K562 (cell line): ENCODE measurements around the gene SCG2. TPM values are rescaled to one million over a fixed set of nuclear protein-coding genes. Genes with fewer than 3 reads are reported as not detected.
A peak's percentile ranks its signal among the peaks of the same experiment; 100 is the strongest.

Experiments
- CREM ChIP-seq: IDR thresholded peaks from 2 replicates; pipeline ENCODE4 v1.6.1; 2014; ENCODE audit warnings: antibody characterized with exemption, low read depth
- MEF2A ChIP-seq: IDR thresholded peaks from 2 replicates; pipeline ENCODE4 v1.6.1; 2011; ENCODE audit warnings: low read depth, mild to moderate bottlenecking, low read length, moderate library complexity; ENCODE audit not compliant: control insufficient read depth
- NFE2L1 ChIP-seq: fragments of 450-650 bp; IDR thresholded peaks from 2 replicates; pipeline ENCODE4 v1.6.1; 2016; ENCODE audit warnings: missing genetic modification characterization, low read depth, mild to moderate bottlenecking, missing compliant biosample characterization, moderate library complexity, borderline replicate concordance
- PREB ChIP-seq: sonication (generic); formaldehyde crosslinking; IDR thresholded peaks from 2 replicates; pipeline ENCODE4 v1.8.1; 2023; ENCODE audit warnings: mild to moderate bottlenecking, missing genetic modification reagents
- RAD51 ChIP-seq: fragments of 450-650 bp; IDR thresholded peaks from 2 replicates; pipeline ENCODE4 v1.7.1; 2016; ENCODE audit warnings: low read depth, mild to moderate bottlenecking, borderline replicate concordance
- ZEB2 ChIP-seq: fragments of 450-650 bp; IDR thresholded peaks from 2 replicates; pipeline ENCODE4 v1.6.1; 2016
- polyA plus RNA-seq, 8 experiments: library from polyadenylated mRNA; depleted of rRNA in 4 of 8; stranded (reverse) in 5 of 8; unstranded in 3 of 8; fragments of >200 nt; fragmentation: Nextera tagmentation in 2 of 8; fragmentation: Illumina TruSeq in 1 of 8; extraction: Ambion mirVana in 2 of 8; extraction: Trizol in 1 of 8; gene quantifications; 2 replicates each; pipeline versions ENCODE4 v1.2.1 to v1.2.3, GENCODE V29; 2011 to 2014; ENCODE audit warnings: inconsistent platforms in 1 of 8, missing spikeins in 1 of 8
- total RNA-seq, 7 experiments: library from RNA; depleted of rRNA in 6 of 7; stranded (reverse); fragments of >200 nt in 6 of 7; fragmentation: Illumina TruSeq in 2 of 7; extraction: Trizol in 2 of 7; gene quantifications; 2 replicates each; pipeline versions ENCODE4 v1.2.1 to v1.2.3, GENCODE V29; 2011 to 2021; ENCODE audit warnings: low replicate concordance in 1 of 7
- TF ChIP-seq, protein P1 (sequence below): fragments of 450-650 bp; IDR thresholded peaks from 2 replicates; pipeline ENCODE4 v1.6.1; 2016; ENCODE audit warnings: antibody characterized with exemption
- TF ChIP-seq, protein P2 (sequence below): conservative IDR thresholded peaks from 2 replicates; pipeline ENCODE4 v1.6.1; 2011; ENCODE audit warnings: low read depth, mild to moderate bottlenecking, low read length; ENCODE audit not compliant: control insufficient read depth

The SCG2 gene
- total and polyA plus RNA-seq, 9 of the 15 experiments (the other 6 are each of a cell fraction or from before 2014, with no cell fraction given) = 0.07 to 1.6 (median 1.1) TPM

- TF ChIP-seq PREB (no peak), ZEB2 (no peak), CREM (0 out of 2 replicates have a peak, but pooled peaks have one; percentile 19), NFE2L1 (tag) (peak; percentile 69), RAD51 (no peak), MEF2A (no peak)
- TF ChIP-seq, protein P1, sequence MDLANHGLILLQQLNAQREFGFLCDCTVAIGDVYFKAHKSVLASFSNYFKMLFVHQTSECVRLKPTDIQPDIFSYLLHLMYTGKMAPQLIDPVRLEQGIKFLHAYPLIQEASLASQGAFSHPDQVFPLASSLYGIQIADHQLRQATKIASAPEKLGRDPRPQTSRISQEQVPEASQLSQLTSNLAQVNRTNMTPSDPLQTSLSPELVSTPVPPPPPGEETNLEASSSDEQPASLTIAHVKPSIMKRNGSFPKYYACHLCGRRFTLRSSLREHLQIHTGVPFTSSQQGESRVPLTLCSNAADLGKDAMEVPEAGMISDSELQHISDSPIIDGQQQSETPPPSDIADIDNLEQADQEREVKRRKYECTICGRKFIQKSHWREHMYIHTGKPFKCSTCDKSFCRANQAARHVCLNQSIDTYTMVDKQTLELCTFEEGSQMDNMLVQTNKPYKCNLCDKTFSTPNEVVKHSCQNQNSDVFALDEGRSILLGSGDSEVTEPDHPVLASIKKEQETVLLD = no peak
- TF ChIP-seq, protein P2, sequence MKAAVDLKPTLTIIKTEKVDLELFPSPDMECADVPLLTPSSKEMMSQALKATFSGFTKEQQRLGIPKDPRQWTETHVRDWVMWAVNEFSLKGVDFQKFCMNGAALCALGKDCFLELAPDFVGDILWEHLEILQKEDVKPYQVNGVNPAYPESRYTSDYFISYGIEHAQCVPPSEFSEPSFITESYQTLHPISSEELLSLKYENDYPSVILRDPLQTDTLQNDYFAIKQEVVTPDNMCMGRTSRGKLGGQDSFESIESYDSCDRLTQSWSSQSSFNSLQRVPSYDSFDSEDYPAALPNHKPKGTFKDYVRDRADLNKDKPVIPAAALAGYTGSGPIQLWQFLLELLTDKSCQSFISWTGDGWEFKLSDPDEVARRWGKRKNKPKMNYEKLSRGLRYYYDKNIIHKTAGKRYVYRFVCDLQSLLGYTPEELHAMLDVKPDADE = no peak
Measured at GRCh38 chr2:223613017-223613950, 11.1 kb upstream of the SCG2 start (continued).
